ENCODE results near the gene SMYD3. TPM values are rescaled to one million over a fixed set of nuclear protein-coding genes. Genes with fewer than 3 reads are reported as not detected.

SMYD3 gene
- total RNA-seq, 3 donors from 2014 or later, result 16.8 to 28.8 (median 19.5) TPM

DNA sequence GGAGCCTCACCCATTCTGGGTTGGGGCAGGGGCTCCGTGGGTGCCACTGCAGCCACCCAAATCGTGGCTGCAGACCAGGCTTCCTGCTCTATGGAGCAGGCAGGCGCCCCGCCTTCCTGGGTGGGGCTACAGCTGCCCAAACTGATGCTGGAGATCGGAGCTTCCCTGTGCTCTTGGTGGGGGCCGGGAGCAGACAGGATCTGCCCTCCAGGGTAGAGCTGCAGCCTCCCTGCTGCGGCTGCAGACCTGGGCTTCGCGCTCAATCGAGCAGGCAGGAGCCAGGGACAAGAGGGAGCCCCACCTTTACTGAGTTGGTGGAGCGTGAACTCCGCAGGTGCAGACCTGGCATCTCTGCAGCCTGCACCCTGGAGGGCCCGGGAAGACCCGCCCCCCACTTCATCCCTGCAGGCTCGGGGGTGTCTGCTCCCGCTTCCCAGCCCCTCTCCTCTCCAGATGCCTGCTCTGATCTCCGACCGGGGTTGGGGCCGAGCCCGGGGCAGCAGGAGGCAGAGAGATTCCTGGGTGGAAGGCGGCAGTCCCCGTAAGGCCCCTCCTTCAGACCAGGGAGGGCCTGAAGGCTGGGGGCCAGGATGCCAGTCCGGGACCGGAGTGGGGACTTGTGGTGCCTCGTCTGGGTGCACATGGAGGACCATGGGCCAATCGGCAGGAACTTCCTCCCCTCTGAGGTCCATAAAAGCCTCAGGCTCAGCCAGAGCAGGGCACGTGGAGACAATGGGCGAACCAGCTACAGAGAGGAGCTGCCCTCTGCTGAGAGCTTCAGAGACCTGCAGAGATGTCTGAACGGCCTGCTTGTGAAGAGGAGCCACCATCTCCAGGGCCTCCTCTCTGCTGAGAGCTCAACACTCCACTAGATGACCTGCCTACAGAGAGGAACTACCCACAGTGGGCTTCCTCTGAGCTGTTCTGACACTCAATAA is 359.3 kb downstream of the SMYD3 start:
- peaks cover 6 to 7% of the 10 kb centered on the region in 2 donors for H3K9me3 ChIP-seq
- DNase-seq (ENCODE audit: low spot score in 2 of 2), result no peak
- no peaks in the 10 kb centered on the region for H3K27me3 ChIP-seq
- no peak overlapping the region for H3K4me3 ChIP-seq
- H3K27ac ChIP-seq, result no peak overlapping the region
- no peaks in the 10 kb centered on the region for H3K36me3 ChIP-seq
- TF ChIP-seq POLR2AphosphoS5 (IDR thresholded peaks at IDR 0.05) (no peak), POLR2A (IDR thresholded peaks at IDR 0.05) (no peak)
- TF ChIP-seq, protein P1, sequence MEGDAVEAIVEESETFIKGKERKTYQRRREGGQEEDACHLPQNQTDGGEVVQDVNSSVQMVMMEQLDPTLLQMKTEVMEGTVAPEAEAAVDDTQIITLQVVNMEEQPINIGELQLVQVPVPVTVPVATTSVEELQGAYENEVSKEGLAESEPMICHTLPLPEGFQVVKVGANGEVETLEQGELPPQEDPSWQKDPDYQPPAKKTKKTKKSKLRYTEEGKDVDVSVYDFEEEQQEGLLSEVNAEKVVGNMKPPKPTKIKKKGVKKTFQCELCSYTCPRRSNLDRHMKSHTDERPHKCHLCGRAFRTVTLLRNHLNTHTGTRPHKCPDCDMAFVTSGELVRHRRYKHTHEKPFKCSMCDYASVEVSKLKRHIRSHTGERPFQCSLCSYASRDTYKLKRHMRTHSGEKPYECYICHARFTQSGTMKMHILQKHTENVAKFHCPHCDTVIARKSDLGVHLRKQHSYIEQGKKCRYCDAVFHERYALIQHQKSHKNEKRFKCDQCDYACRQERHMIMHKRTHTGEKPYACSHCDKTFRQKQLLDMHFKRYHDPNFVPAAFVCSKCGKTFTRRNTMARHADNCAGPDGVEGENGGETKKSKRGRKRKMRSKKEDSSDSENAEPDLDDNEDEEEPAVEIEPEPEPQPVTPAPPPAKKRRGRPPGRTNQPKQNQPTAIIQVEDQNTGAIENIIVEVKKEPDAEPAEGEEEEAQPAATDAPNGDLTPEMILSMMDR (IDR thresholded peaks at IDR 0.05), result no peak
- intact Hi-C loops (cut with DNase I; ENCODE audit: low total_unique reads), result no loop called here
- H3K4me1 ChIP-seq, result no peaks in the 10 kb centered on the region

GRCh38 chr1:246146804-246147523 is 360.1 kb downstream of the SMYD3 start:
- no peak for TF ChIP-seq POLR2AphosphoS5 (IDR thresholded peaks at IDR 0.05)
- no peak for TF ChIP-seq POLR2A (IDR thresholded peaks at IDR 0.05)
- TF ChIP-seq, protein P1 (IDR thresholded peaks at IDR 0.05), result no peak
- H3K4me1 ChIP-seq, result no peaks in the 10 kb centered on the region
- no peak overlapping the region for H3K4me3 ChIP-seq
- no peaks in the 10 kb centered on the region for H3K27me3 ChIP-seq
- intact Hi-C loops (cut with DNase I; ENCODE audit: low total_unique reads), result no loop called here
- no peaks in the 10 kb centered on the region for H3K36me3 ChIP-seq
- no peak for DNase-seq (ENCODE audit: low spot score in 2 of 2)
- peaks cover 6 to 7% of the 10 kb centered on the region in 2 donors for H3K9me3 ChIP-seq
- no peak overlapping the region for H3K27ac ChIP-seq

GRCh38 chr1:246145900-246146299 is 361.2 kb downstream of the SMYD3 start:
- no peak overlapping the region for H3K27ac ChIP-seq
- DNase-seq (ENCODE audit: low spot score in 2 of 2), result no peak
- no peaks in the 10 kb centered on the region for H3K4me1 ChIP-seq
- intact Hi-C loops (cut with DNase I; ENCODE audit: low total_unique reads), result no loop called here
- no peaks in the 10 kb centered on the region for H3K27me3 ChIP-seq
- no peak overlapping the region for H3K4me3 ChIP-seq
- TF ChIP-seq, protein P1 (IDR thresholded peaks at IDR 0.05), result no peak
- TF ChIP-seq POLR2A (IDR thresholded peaks at IDR 0.05), result no peak
- TF ChIP-seq POLR2AphosphoS5 (IDR thresholded peaks at IDR 0.05), result no peak
- peaks cover 6 to 7% of the 10 kb centered on the region in 2 donors for H3K9me3 ChIP-seq
- H3K36me3 ChIP-seq, result no peaks in the 10 kb centered on the region

DNA sequence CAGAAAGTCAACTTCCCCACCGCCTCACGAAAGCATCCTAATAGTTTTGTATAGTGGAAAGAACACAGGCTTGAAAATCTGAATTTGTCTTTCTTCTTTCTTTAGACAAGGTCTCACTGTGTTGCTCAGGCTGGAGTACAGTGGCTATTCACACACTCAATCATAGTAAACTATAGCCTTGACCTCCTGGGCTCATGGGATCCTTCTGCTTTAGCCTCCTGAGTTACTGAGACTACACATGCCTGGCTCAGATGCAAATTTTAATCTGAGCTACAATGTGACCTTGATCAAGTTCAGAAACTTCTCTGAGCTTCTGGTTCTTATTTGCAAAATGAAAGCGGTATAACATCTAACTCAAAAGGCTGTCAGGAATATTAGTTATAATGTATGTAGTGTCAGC is 362.1 kb downstream of the SMYD3 start:
- intact Hi-C loops (cut with DNase I; ENCODE audit: low total_unique reads), result no loop called here
- Histone ChIP-seq H3K4me1 (no peaks in the 10 kb centered on the region), H3K27ac (no peak overlapping the region), H3K36me3 (no peaks in the 10 kb centered on the region), H3K27me3 (no peaks in the 10 kb centered on the region), H3K9me3 (peaks cover 6 to 7% of the 10 kb centered on the region in 2 donors), H3K4me3 (no peak overlapping the region)
- TF ChIP-seq, protein P1 (IDR thresholded peaks at IDR 0.05), result no peak
- TF ChIP-seq POLR2AphosphoS5 (IDR thresholded peaks at IDR 0.05), result no peak
- no peak for TF ChIP-seq POLR2A (IDR thresholded peaks at IDR 0.05)
- DNase-seq (ENCODE audit: low spot score in 2 of 2), result no peak
